H1 (cell line): ENCODE results near the gene KRT34. TPM values are rescaled to one million over a fixed set of nuclear protein-coding genes. Genes with fewer than 3 reads are reported as not detected.

Experiments used
- CTCF ChIA-PET: fragments of 300-600 bp; sonication (Branson Sonifier 250); formaldehyde crosslinking; loops from one replicate; lab custom pipeline; 2021; ENCODE audit not compliant: partially characterized antibody; lab: Charles Lee
- POLR2A ChIA-PET: fragments of 300-600 bp; sonication (Branson Sonifier 250); formaldehyde crosslinking; loops from one replicate; lab custom pipeline; 2021; ENCODE audit warnings: inconsistent platforms; ENCODE audit not compliant: partially characterized antibody; lab: Charles Lee
- DNase-seq, 2 experiments: peaks; one replicate each; pipeline versions ENCODE4 v3.0.0 to v3.0.0-alpha.2; 2010 to 2022; ENCODE audit warnings: low spot score in 2 of 2, low read depth in 1 of 2, mixed read lengths in 1 of 2
- FAIRE-seq: peaks from 2 replicates; lab custom pipeline; 2011; peaks lifted over from hg19 to GRCh38; lab: Jason Lieb, UNC
- H2AFZ ChIP-seq: 2 replicates; pipeline ENCODE4 v1.8.1; 2012; ENCODE audit warnings: low read length, inconsistent platforms
- H2AK5ac ChIP-seq: 2 replicates; pipeline ENCODE4 v1.6.1; 2013; ENCODE audit warnings: low read depth, low read length
- H2BK120ac ChIP-seq: replicated peaks from 2 replicates; pipeline ENCODE3; 2013; ENCODE audit warnings: low read depth, low read length, inconsistent platforms
- H2BK12ac ChIP-seq: 2 replicates; pipeline ENCODE4 v1.6.1; 2013; ENCODE audit warnings: low read depth, low read length
- H2BK15ac ChIP-seq: 2 replicates; pipeline ENCODE4 v1.6.1; 2013; ENCODE audit warnings: low read length
- H2BK20ac ChIP-seq: 2 replicates; pipeline ENCODE4 v1.6.1; 2013; ENCODE audit warnings: low read length
- H2BK5ac ChIP-seq: 2 replicates; pipeline ENCODE4 v1.6.1; 2013; ENCODE audit warnings: low read depth, low read length
- H3K14ac ChIP-seq: 2 replicates; pipeline ENCODE4 v1.6.1; 2013; ENCODE audit warnings: inconsistent platforms; ENCODE audit not compliant: insufficient read length
- H3K18ac ChIP-seq: 2 replicates; pipeline ENCODE4 v1.6.1; 2013; ENCODE audit warnings: low read length; ENCODE audit errors: extremely low read depth
- H3K23ac ChIP-seq: 2 replicates; pipeline ENCODE4 v1.6.1; 2013; ENCODE audit warnings: inconsistent platforms; ENCODE audit not compliant: insufficient read length
- H3K23me2 ChIP-seq: 2 replicates; pipeline ENCODE4 v1.6.1; 2013; ENCODE audit warnings: low read depth, low read length
- H3K27ac ChIP-seq: 2 replicates; pipeline ENCODE4 v1.6.1; 2011; ENCODE audit warnings: low read depth, low read length, inconsistent platforms
- H3K27me3 ChIP-seq, 4 experiments: replicated peaks in 1 of 4; 1 replicate in 1 of 4; 2 replicates in 3 of 4; pipeline versions ENCODE4 v1.6.1 to v1.8.1; 2011 to 2013; ENCODE audit warnings: low read length in 3 of 4, mild to moderate bottlenecking in 3 of 4, inconsistent platforms in 2 of 4, mixed read lengths in 2 of 4, moderate library complexity in 1 of 4; ENCODE audit not compliant: control insufficient read depth in 3 of 4, insufficient read depth in 3 of 4; ENCODE audit errors: extremely low read depth in 1 of 4
- H3K36me3 ChIP-seq, 4 experiments: 2 replicates each; pipeline versions ENCODE4 v1.6.1 to v1.8.1; 2011 to 2013; ENCODE audit warnings: mild to moderate bottlenecking in 4 of 4, low read length in 3 of 4, moderate library complexity in 2 of 4, control low read depth in 1 of 4, inconsistent platforms in 1 of 4; ENCODE audit not compliant: insufficient read depth in 4 of 4, control insufficient read depth in 2 of 4
- H3K4ac ChIP-seq: replicated peaks from 2 replicates; pipeline ENCODE3; 2013; ENCODE audit warnings: low read length, low read depth, mixed read lengths, inconsistent platforms; ENCODE audit not compliant: insufficient read length
- H3K4me1 ChIP-seq, 4 experiments: replicated peaks in 1 of 4; 1 replicate in 1 of 4; 2 replicates in 3 of 4; pipeline versions ENCODE4 v1.6.1 to v1.8.1; 2011 to 2013; ENCODE audit warnings: low read length in 3 of 4, inconsistent platforms in 2 of 4, mixed read lengths in 1 of 4; ENCODE audit not compliant: insufficient read depth in 4 of 4, control insufficient read depth in 3 of 4
- H3K4me2 ChIP-seq, 2 experiments: 2 replicates each; pipeline versions ENCODE4 v1.6.1 to v1.8.1; 2011 to 2013; ENCODE audit warnings: low read depth in 2 of 2, low read length in 2 of 2, control low read depth in 1 of 2, inconsistent platforms in 1 of 2, mild to moderate bottlenecking in 1 of 2; ENCODE audit not compliant: insufficient read depth in 1 of 2
- H3K4me3 ChIP-seq, 4 experiments: fragments of 200-600, 300-600 bp in 1 of 4; sonication (generic), shearing (Covaris generic), sonication (Bioruptor Twin) in 1 of 4; 2 replicates each; pipeline versions ENCODE4 v1.5.1 to v1.8.1; 2011 to 2016; ENCODE audit warnings: low read length in 4 of 4, low read depth in 3 of 4, control low read depth in 2 of 4, inconsistent platforms in 2 of 4, mild to moderate bottlenecking in 2 of 4, mixed read lengths in 1 of 4, moderate library complexity in 1 of 4; ENCODE audit not compliant: insufficient read depth in 2 of 4; ENCODE audit errors: extremely low read depth in 1 of 4
- H3K56ac ChIP-seq: replicated peaks from 2 replicates; pipeline ENCODE3; 2013; ENCODE audit warnings: low read depth, mild to moderate bottlenecking, mixed read lengths, low read length, inconsistent platforms; ENCODE audit not compliant: insufficient read length
- H3K79me1 ChIP-seq: 2 replicates; pipeline ENCODE4 v1.6.1; 2013; ENCODE audit warnings: low read depth, low read length, control low read depth
- H3K79me2 ChIP-seq, 2 experiments: 2 replicates each; pipeline versions ENCODE4 v1.6.1 to v1.8.1; 2012 to 2013; ENCODE audit warnings: low read length in 2 of 2, mild to moderate bottlenecking in 2 of 2, inconsistent platforms in 1 of 2; ENCODE audit not compliant: insufficient read depth in 2 of 2, control insufficient read depth in 1 of 2
- H3K9ac ChIP-seq, 4 experiments: replicated peaks in 1 of 4; 1 replicate in 1 of 4; 2 replicates in 3 of 4; pipeline versions ENCODE4 v1.6.1 to v1.8.1; 2011 to 2013; ENCODE audit warnings: low read depth in 3 of 4, low read length in 3 of 4, control low read depth in 2 of 4, mild to moderate bottlenecking in 2 of 4, moderate library complexity in 2 of 4, inconsistent platforms in 1 of 4; ENCODE audit errors: extremely low read depth in 1 of 4
- H3K9me3 ChIP-seq, 2 experiments: 2 replicates each; pipeline versions ENCODE4 v1.6.1 to v1.8.1; 2012 to 2013; ENCODE audit warnings: mild to moderate bottlenecking in 2 of 2, moderate library complexity in 2 of 2, control low read depth in 1 of 2, inconsistent platforms in 1 of 2, low read depth in 1 of 2, low read length in 1 of 2, mixed read lengths in 1 of 2; ENCODE audit not compliant: insufficient read depth in 2 of 2
- H4K20me1 ChIP-seq, 2 experiments: replicated peaks in 1 of 2; 2 replicates each; pipeline versions ENCODE3 to v1.8.1; 2011 to 2013; ENCODE audit warnings: inconsistent platforms in 2 of 2, low read length in 2 of 2, mild to moderate bottlenecking in 1 of 2; ENCODE audit not compliant: insufficient read depth in 2 of 2, control insufficient read depth in 1 of 2
- H4K5ac ChIP-seq: 2 replicates; pipeline ENCODE4 v1.6.1; 2013; ENCODE audit warnings: low read length, low read depth, mixed read lengths, inconsistent platforms; ENCODE audit not compliant: insufficient read length
- H4K8ac ChIP-seq: 2 replicates; pipeline ENCODE4 v1.8.0; 2013; ENCODE audit warnings: mild to moderate bottlenecking, moderate library complexity, low read length, inconsistent platforms; ENCODE audit not compliant: insufficient read depth; ENCODE audit errors: extremely low read depth
- H4K91ac ChIP-seq: replicated peaks from 2 replicates; pipeline ENCODE3; 2013; ENCODE audit warnings: low read length, mixed read lengths, inconsistent platforms; ENCODE audit not compliant: insufficient read length
- BRCA1 ChIP-seq: IDR thresholded peaks from 2 replicates; pipeline ENCODE4 v1.6.1; 2012; ENCODE audit warnings: low read depth, low read length, improper control_type of control experiment
- JUND ChIP-seq: IDR thresholded peaks from 2 replicates; pipeline ENCODE4 v1.6.1; 2011; ENCODE audit warnings: mild to moderate bottlenecking, improper control_type of control experiment, low read length
- NANOG ChIP-seq: IDR thresholded peaks from 2 replicates; pipeline ENCODE4 v1.6.1; 2011; ENCODE audit warnings: low read length, low read depth, mild to moderate bottlenecking, inconsistent platforms; ENCODE audit not compliant: insufficient read depth, poor library complexity, severe bottlenecking
- SP2 ChIP-seq: IDR thresholded peaks from 2 replicates; pipeline ENCODE4 v1.6.1; 2012; ENCODE audit warnings: mild to moderate bottlenecking, low read length, inconsistent platforms
- WGBS, 2 experiments: shearing (Covaris generic) in 1 of 2; methylation state at CpG; one replicate each; pipeline versions ENCODE4 v1.1.6 to v1.1.7; 2013 to 2015; ENCODE audit warnings: low lambda C conversion rate in 2 of 2, mixed read lengths in 2 of 2, inconsistent platforms in 1 of 2, low coverage in 1 of 2, missing lambda C conversion rate in 1 of 2; ENCODE audit not compliant: insufficient replicate concordance in 2 of 2, insufficient coverage in 1 of 2, insufficient read length in 1 of 2; ENCODE audit errors: extremely low coverage in 1 of 2, missing lambda C conversion rate in 1 of 2; 5-methylcytosine and 5-hydroxymethylcytosine counted together
- polyA plus RNA-seq, 7 experiments: library from polyadenylated mRNA; depleted of rRNA in 3 of 7; stranded (reverse) in 5 of 7; unstranded in 2 of 7; fragments of >200 nt in 5 of 7; fragments of 200-250 nt in 2 of 7; gene quantifications; 1 replicate in 5 of 7; 2 replicates in 1 of 7; 4 replicates in 1 of 7; pipeline versions ENCODE4 v1.2.1 to v1.2.3, GENCODE V29; 2011 to 2013; ENCODE audit warnings: missing spikeins in 2 of 7, mixed read lengths in 2 of 7
- total RNA-seq: library from RNA; stranded (reverse); fragmentation: NEBNext Ultra II Directional; extraction: Animal tissue kit (Norgen Biotek cat#: 25700); gene quantifications from 2 replicates; pipeline ENCODE4 v1.2.1, GENCODE V29; 2021

The KRT34 gene
- total and polyA plus RNA-seq, 2 of the 8 experiments (the other 6 are each of a cell fraction or from before 2014, with no cell fraction given): not detected

DNA sequence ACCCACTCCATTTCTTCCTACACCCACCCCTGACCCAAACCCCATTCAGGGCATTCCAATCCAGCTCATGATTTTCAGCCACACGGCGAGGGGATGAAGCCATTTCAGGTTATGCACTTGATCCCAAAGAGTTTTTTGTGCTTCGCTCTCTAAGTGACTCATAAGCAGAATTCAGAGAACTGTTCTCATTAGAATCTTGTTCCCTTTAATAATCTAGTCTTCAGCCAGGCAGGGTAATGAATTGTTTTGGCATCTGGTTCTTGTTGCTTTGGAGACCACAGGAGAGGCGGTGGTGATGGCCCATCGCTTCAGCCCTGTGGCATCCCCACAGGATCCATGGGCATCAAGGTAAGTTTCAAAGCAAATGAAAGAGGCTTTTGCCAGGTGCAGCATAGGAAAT is 20.1 kb upstream of the KRT34 start:
- Histone ChIP-seq H3K9ac (no peak overlapping the region), H2AK5ac (no peak overlapping the region), H4K91ac (no peak overlapping the region), H4K20me1 (no peaks in the 10 kb centered on the region), H4K5ac (no peak overlapping the region), H3K27me3 (no peaks in the 10 kb centered on the region; a peak in 1 of 7 replicates), H4K8ac (no peak overlapping the region), H3K14ac (no peak overlapping the region), H3K79me2 (no peaks in the 10 kb centered on the region), H3K4me1 (no peaks in the 10 kb centered on the region; a peak in 1 of 7 replicates), H2BK20ac (no peak overlapping the region), H3K4me3 (no peak overlapping the region), H3K56ac (no peak overlapping the region), H3K27ac (no peak overlapping the region), H2BK120ac (no peak overlapping the region), H2BK12ac (no peak overlapping the region), H2AFZ (no peak overlapping the region), H2BK5ac (no peak overlapping the region), H3K9me3 (no peaks in the 10 kb centered on the region), H3K4me2 (no peak overlapping the region), H3K79me1 (no peaks in the 10 kb centered on the region), H3K23me2 (no peaks in the 10 kb centered on the region), H3K4ac (no peak overlapping the region), H2BK15ac (no peak overlapping the region), H3K23ac (no peak overlapping the region), H3K36me3 (no peaks in the 10 kb centered on the region), H3K18ac (no peak overlapping the region)
- DNase-seq: no peak
- no peak for FAIRE-seq
- 95% methylated on average over 5 of the region's 5 CpGs; no CpG with 5 or more reads in 1 of the 2 experiments for WGBS, 2 experiments
- ChIA-PET POLR2A (no interaction called here), CTCF (interaction anchor here (1.1 kb wide), 1 partner anchor 246 kb away, joined by 3 read pairs; no protein-coding TSS in a partner anchor)
- TF ChIP-seq NANOG (no peak), BRCA1 (no peak), JUND (no peak), SP2 (no peak)
